GM12801 (cell line): Measurements from ENCODE around the gene ZSWIM5.

Experiments used
- TF ChIP-seq, protein P1 (sequence below): IDR thresholded peaks from one replicate; pipeline ENCODE4 v1.5.1; 2011; ENCODE audit warnings: control low read depth; ENCODE audit not compliant: insufficient read length; ENCODE audit errors: extremely low read depth

The ZSWIM5 gene

DNA sequence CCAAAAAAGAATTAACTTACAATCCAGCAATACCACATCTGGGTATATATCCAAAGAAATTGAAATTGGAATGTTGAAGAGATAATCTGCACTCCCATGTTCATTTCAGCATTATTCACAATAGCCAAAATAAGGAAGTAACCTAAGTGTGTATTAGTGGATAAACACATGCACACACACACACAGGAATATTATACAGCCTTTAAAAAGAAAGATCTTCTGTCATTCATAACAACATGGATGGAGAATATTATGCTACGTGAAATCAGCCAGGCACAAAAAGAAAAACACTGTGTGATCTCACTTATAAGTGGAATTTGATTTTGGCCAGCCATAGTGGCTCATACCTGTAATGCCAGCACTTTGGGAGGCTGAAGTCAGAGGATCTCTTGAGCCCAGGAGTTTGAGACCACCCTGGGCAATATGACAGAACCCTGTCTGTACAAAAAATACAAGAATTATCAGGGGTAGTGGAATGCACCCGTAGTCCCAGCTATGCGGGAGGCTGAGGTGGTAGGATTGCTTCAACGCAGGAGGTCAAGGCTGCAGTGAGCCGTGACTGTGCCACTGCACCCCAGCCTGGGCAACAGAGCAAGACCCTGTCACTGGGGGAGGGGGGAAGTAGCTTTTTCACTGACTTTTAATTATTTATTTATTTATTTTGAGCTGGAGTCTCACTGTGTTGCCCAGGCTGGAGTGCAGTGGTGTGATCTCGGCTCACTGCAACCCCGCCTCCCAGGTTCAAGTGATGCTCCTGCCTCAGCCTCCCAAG, 210.8 kb downstream of the ZSWIM5 start:
- TF ChIP-seq, protein P1, sequence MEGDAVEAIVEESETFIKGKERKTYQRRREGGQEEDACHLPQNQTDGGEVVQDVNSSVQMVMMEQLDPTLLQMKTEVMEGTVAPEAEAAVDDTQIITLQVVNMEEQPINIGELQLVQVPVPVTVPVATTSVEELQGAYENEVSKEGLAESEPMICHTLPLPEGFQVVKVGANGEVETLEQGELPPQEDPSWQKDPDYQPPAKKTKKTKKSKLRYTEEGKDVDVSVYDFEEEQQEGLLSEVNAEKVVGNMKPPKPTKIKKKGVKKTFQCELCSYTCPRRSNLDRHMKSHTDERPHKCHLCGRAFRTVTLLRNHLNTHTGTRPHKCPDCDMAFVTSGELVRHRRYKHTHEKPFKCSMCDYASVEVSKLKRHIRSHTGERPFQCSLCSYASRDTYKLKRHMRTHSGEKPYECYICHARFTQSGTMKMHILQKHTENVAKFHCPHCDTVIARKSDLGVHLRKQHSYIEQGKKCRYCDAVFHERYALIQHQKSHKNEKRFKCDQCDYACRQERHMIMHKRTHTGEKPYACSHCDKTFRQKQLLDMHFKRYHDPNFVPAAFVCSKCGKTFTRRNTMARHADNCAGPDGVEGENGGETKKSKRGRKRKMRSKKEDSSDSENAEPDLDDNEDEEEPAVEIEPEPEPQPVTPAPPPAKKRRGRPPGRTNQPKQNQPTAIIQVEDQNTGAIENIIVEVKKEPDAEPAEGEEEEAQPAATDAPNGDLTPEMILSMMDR = no peak

GRCh38 chr1:44994309-44994898, 212.0 kb downstream of the ZSWIM5 start:
- TF ChIP-seq, protein P1 = no peak

DNA sequence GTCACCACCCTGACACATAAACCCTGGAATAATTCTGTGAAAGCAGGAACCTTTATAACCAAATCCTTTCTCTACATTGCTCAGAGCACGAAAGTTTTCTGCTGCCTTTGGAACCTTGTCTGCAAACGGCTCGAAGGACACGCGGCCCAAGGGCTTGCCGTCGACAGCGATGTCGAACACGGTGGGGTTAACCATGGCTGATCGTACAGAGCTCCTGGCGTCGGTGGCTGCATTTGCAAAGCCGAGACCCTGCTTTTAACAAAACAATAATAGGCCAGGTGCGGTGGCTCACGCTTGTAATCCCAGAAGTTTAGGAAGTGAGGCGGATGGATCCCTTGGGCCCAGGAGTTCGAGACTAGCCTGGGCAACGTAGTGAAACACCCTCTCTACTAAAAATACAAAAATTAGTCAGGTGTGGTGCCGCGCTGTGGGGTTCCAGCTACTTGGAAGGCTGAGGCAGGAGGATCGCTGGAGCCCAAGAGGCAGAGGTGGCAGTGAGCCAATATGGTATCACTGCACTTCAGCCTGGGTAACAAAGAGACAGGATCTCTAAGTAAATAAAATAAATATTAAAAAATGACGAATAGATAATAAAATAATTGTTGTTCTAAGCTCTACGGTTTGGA, 217.8 kb downstream of the ZSWIM5 start:
- TF ChIP-seq, protein P1 = no peak

DNA sequence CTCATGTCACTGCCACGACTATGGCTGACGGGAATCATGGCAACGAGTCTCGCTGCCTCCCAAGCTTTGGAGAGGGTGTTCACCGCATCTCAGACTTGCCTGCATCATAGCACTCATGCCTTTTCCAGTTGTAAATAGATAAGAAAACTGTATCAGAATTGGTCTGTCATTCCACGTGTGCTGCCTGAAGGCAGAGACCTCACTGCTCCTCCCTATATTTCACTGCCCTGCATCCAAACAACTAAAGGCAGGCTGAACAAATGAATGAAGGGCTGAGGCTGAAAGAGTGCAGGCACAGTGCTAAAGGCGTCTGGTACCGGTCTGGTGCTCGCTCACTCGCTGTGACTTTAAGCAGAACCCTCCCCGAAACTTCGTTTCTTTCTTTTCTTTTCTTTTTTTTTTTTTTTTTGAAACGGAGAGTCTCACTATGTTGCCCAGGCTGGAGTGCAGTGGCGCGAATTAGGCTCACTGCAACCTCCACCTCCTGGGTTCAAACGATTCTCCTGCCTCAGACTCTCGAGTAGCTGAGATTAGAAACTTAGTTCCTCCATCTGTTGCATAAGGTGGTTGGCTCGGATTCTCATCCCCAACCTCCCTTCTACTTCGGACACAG, 220.6 kb downstream of the ZSWIM5 start:
- TF ChIP-seq, protein P1 = no peak

DNA sequence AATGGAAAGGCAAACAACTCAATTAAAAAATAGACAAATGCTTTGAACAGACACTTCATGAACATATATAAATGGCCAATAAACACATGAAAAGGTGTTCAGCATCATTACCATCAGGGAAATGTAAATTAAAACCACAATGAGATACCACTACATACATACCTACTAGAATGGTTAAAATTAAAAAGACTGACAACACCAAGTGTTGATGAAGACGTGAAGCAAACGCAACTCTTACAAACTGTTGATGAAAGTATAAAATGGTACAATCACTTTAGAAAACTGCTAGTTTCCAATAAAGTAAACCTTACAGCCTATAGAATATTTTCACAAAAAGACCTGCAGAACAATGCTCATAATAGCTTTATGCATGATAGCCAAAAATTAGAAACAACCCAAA, 230.2 kb downstream of the ZSWIM5 start:
- TF ChIP-seq, protein P1 = no peak

DNA sequence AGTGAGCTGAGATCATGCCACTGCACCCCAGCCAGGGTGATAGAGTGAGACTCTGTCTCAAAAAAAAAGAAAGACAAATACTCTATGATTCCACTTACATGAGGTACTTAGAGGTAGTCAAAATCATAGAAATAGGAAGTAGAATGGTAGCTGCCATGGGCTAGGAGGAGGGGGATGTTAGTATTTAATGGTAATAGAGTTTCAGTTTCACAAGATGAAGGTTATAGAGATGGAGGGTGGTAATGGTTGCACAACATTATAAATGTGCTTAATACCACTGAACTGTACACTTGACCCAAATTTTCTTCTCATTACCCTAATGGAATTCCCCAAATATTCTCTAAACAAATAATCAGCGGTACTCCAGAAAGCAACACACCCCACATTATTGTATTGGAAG, 232.8 kb downstream of the ZSWIM5 start:
- TF ChIP-seq, protein P1 = no peak

DNA sequence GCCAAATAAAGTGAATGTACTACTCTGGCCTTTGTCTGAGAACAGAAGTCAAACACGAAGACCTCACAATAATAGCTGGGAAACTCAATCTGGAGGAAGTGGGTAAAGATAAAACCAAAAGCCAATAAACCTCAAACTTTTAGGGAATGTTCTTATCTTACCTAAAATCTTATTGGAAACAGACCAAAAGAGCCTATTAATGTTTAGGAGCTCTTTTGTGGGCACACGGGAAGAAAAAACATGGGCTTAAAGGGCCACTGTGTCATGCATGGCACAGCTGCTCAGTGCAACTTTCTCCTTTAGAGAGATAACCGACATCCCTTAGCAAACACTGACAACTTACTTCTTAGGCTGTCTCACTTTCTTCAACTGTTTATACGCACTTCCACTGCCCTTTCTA, 236.1 kb downstream of the ZSWIM5 start:
- TF ChIP-seq, protein P1 = no peak
